Measurements from ENCODE around the gene CLEC16A. TPM values are rescaled to one million over a fixed set of nuclear protein-coding genes. Genes with fewer than 3 reads are reported as not detected.

CLEC16A gene
- total RNA-seq, 1 donor from 2014 or later, result 40.4 TPM

DNA sequence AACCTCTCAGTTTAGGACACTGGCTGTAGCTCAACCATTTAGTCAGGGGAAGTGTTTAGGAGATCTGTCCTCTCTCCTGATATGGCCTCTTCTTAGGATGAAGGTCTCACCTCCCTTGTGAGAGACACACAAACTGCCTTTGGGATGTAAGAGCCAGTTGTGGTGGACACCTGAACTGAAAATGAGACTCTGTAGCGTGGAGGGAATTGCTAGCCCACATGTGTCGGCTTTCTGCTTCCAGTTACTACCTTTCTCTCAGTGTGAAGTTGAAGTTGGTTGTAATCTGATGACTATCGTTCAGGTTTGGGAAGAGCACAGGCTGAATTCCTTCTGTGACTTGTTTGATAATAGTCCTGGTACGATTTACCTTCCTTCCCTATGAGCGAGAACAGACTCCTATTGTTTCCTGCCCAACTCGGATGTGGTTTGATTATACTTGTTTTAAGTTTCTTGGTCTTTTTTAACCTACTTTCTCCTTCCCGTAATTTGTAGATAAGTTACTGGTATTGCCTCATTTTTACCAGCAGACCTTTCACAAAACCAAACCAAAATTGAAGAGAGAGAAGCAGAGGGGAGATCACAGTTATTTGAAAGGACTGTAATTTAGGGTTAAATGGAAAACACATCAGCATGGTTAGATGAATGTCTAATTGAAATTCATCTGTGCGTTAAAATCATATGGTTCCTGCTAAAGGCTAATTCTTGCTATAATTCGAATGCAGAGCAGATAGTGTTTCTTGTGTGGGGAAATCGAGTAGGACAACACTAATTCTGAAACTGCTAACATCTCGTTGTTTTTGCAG, 43.2 kb downstream of the CLEC16A start:
- intact Hi-C loops (cut with micrococcal nuclease), result loop anchor here (1.0 to 5.0 kb wide), 10 partner anchors 16 to 1550 kb away; no protein-coding TSS in a partner anchor

GRCh38 chr16:10988164-10988803, 43.9 kb downstream of the CLEC16A start:
- intact Hi-C loops (cut with micrococcal nuclease), result loop anchor here (1.0 to 5.0 kb wide), 9 partner anchors 64 to 1549 kb away; no protein-coding TSS in a partner anchor

DNA sequence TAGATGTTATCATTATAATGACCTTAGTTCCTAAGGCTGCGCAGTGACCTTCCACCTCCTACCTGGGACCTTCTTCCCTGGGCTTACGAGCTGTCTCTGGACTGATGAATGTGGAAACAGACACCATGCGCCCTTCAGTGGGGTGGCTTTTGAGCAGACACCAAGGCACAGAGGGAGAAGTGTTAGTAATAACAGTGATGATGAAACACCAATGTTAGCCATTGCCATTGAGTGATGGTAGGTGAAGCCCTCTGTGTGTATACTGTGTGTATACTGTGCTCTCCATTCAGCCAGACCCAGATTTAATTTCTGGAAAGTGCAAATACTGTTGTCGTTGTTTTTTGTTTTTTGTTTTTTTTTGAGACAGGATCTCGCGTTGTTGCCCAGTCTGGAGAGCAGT, 44.5 kb downstream of the CLEC16A start:
- intact Hi-C loops (cut with micrococcal nuclease), result loop anchor here (1.0 to 5.0 kb wide), 9 partner anchors 63 to 1548 kb away; no protein-coding TSS in a partner anchor

DNA sequence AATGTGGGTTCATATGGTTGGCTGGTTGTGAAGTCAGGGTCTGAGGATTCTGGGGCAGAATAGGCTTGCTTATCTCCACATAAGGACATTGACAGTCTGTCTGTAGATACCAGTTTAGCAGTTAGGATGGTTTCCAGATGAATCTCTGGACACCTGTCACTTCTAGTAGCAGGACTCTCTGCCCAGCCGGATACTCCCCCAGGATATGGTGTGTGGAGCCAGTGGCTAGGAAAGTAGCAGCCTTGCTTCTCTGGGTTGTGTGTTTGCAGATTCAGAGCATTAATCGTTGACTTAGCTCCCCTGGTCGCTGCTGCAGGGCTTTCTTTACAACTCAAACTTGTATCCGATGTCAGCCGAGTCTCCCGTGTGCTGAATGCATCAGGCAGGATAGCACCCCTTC, 45.2 kb downstream of the CLEC16A start:
- intact Hi-C loops (cut with micrococcal nuclease), result loop anchor here (2.0 to 5.0 kb wide), 2 partner anchors 243 to 1548 kb away; no protein-coding TSS in a partner anchor

- intact Hi-C loops (cut with micrococcal nuclease), result no loop called here
Observed at GRCh38 chr16:10990378-10990777, 46.0 kb downstream of the CLEC16A start.

GRCh38 chr16:10992112-10992511, 47.7 kb downstream of the CLEC16A start:
- intact Hi-C loops (cut with micrococcal nuclease), result no loop called here

DNA sequence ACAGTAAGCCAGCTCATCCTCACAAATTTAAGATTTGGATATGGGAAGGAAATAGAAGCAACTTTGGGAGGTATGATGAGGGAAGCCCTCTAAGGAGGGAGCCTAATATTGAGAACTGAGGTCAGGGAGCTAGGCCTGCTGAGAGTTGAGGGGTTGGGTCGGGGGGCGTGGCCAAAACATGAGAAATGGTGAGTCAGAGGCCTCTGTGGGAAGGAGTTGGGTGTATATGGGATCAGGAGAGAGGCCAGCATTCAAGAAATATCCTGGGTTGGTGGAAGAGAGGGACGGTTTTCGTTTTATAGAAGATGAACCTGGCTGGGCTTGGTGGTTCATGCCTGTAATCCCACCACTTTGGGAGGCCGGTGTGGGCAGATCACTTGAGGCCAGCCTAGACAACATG, 48.4 kb downstream of the CLEC16A start:
- intact Hi-C loops (cut with micrococcal nuclease), result no loop called here

- intact Hi-C loops (cut with micrococcal nuclease), result no loop called here
Observed at GRCh38 chr16:10993649-10994048, 49.3 kb downstream of the CLEC16A start.

- intact Hi-C loops (cut with micrococcal nuclease), result no loop called here
Observed at GRCh38 chr16:10994571-10994970, 50.2 kb downstream of the CLEC16A start.

GRCh38 chr16:10995565-10995964, 51.2 kb downstream of the CLEC16A start:
- intact Hi-C loops (cut with micrococcal nuclease), result no loop called here

DNA sequence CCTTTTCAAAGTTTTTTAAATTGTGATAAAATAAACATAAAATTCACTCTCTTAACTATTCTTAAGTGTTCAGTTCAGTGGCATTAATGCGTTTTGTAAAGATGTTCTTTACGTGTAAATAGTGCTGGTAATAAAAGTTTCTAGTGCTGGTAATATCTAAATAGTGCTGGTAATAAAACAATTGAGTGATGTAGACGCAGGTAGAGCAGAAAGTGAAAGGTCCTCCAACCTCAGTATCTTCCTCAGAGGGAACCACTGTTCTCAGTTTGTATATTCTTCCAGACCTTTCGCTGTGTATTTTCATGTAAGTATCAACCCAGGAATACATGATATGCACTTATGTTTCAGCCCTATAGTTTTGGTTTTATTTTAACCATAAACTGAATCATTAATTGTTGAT, 53.1 kb downstream of the CLEC16A start:
- intact Hi-C loops (cut with micrococcal nuclease), result no loop called here

GRCh38 chr16:10999300-10999699, 54.9 kb downstream of the CLEC16A start:
- intact Hi-C loops (cut with micrococcal nuclease), result no loop called here

DNA sequence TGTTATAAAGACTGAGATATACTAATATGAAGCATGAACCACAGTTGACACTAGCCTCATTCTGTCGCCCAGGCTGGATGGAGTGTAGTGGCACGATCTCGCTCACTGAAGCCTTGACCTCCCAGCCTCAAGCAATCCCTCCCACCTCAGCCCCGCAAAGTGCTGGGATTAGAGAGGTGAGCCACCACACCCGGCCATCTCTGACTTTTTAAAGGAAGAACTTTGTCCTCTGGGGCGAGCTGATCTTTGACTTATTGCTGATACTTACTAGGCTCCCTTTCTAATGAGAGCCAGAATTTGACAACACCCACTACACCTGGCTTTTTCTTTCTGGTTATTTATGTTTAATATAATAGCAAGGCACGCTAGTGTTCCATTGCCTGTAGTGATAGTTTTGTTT, 57.2 kb downstream of the CLEC16A start:
- intact Hi-C loops (cut with micrococcal nuclease), result no loop called here

- intact Hi-C loops (cut with micrococcal nuclease), result no loop called here
Observed at GRCh38 chr16:11003141-11003540, 58.8 kb downstream of the CLEC16A start.

DNA sequence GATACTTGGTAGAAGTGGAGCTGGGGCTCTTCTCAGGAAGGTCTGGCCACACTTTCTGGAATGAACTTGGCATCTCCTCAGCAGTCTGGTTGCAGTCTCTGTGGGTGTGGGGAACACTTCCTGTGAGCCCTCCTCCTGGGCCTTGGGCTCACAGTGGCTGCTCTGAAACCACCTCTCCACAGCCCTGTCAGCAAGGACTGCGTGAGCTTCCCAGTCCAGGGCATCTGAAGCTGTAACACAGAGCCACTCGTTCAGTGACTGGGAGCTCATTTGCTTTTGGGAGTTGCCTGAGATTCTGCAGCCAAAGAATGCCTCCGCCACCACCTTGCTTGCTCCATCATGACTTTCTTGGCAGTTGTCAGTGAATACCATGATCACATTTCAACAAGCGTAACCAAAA, 60.0 kb downstream of the CLEC16A start:
- intact Hi-C loops (cut with micrococcal nuclease), result no loop called here

DNA sequence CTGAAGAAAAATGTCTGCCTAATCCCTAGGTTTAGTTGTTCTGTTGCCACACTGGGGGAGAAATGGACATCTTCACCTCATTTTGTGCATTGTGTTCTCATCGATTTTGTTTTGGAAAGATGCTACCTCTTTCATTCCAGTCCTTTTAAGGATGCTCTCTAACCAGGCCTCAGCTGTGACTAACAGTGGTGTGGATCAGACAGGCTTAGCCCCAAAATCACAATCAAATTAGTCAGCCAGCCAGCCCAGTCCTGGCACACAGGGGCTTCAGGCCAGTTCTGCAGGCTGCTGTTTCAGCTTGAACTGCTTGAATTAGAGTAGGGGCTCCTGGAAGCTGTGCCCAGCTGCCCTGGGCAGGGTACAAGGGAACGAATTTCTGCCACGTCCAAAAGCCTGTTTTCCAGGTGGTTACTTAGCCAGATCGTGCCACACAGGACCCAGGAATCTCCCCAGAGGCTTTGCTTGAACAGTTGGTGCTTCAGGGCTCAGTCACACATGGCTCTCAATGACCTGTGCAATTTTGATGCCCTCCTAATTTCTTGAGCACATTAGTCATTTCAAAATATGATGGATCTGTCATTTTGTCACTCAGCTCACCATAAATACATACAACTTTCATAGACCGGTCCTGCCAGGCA, 60.7 kb downstream of the CLEC16A start:
- intact Hi-C loops (cut with micrococcal nuclease), result no loop called here

- intact Hi-C loops (cut with micrococcal nuclease), result no loop called here
Observed at GRCh38 chr16:11005611-11005975, 61.2 kb downstream of the CLEC16A start.

DNA sequence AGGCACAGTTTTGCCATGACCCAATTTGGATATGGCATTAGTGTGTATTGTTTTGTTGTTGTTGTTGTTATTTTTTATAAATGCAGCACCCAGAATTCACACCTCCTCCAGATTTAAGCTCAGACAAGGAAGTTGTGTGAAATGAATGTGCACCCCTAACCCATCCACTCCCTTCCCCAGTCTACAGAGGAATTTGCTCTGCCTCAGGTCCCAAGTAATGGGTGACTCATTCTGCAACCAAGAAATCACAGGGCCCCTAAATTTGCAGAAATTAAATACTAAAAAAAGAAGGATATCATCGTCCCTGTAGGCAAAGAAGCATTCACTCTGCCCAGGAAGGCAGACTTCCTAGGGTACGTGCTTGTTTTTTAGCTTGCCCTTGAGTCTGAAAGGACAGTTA, 62.3 kb downstream of the CLEC16A start:
- intact Hi-C loops (cut with micrococcal nuclease), result no loop called here

DNA sequence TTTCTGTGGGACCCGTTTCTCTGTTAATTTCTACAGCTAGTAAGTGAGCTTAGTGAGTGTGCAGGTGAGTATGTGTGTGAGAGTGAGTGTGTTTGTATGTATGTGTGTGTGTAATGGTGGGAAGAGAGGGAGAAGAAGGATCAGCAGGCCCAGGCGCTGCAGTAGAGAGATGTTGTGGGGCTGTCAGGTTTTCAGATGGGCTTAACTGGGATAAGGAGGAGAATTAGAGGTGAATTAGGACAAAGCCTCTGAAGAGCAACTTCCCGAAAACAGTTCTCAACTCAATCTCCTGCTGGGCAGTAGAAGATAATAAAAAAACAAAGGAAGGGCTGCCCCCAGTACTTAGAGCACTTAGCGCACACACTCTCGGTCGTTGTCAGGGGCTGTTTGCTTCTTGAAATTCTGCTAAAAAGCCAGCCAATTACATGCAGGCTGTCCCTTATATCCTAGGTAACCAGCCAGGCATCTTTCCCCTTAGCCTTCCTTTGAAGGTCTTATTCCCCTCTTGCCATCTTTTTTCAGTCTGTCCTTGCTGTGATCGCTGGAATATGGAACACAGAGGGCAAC, 63.4 kb downstream of the CLEC16A start:
- intact Hi-C loops (cut with micrococcal nuclease), result no loop called here

DNA sequence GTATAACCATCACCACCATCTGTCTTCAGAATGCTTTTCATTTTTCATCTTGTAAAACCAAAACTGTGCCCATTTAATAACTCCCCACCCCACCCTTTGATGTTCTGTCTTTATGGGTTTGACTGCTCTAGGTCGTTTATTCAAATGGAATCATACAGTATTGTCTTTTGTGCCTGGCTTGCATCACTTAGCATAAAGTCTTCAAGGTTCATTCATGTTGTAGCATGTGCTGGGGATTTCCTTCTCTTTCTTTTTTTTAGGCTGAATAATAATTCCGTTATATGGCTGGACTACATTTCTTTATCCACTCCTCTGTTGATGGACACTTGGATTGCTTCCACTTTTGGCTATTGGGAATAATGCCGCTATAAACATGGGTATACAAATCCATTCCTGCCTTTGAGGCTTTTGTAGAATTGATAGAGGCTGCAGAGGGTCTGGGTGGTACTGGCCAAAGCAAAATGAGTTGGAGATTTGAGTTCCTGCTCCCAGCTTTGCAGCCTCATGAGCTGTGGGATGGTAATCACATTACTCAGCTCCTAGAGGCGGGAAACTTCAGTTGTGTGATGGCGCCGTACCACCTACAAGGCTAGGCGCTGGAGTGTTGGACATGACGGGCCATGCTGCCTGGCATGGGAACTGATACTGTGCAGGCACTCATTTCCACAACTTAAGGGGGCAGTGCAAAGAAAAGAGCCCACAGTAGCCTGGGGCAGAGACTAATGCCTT, 64.8 kb downstream of the CLEC16A start:
- intact Hi-C loops (cut with micrococcal nuclease), result no loop called here

- intact Hi-C loops (cut with micrococcal nuclease), result no loop called here
Observed at GRCh38 chr16:11010575-11011221, 66.3 kb downstream of the CLEC16A start.
